Lung microvascular endothelial cell (primary cell): ENCODE results near the gene LRCH4. TPM values are rescaled to one million over a fixed set of nuclear protein-coding genes. Genes with fewer than 3 reads are reported as not detected.

Experiments
- total RNA-seq: library from RNA; depleted of rRNA; stranded (reverse); fragments of >200 nt; gene quantifications from 2 replicates; pipeline ENCODE4 v1.2.1, GENCODE V29; 2014

LRCH4 gene
- total RNA-seq, 1 donor from 2014 or later, result 5.8 TPM

Other genes starting within 250 kb of the LRCH4 start
- gene PILRB, start 228.0 kb downstream of the LRCH4 start, total RNA-seq, result 5.2 and 21.6 TPM in 2 replicates
- gene PILRA, start 212.6 kb downstream of the LRCH4 start, total RNA-seq, result 0.20 and 0.22 TPM in 2 replicates
- 0.44 and 0.79 TPM in 2 replicates for gene ZCWPW1, start 157.4 kb downstream of the LRCH4 start, total RNA-seq
- gene MEPCE, start 156.3 kb downstream of the LRCH4 start, total RNA-seq, result 25.1 and 40.5 TPM in 2 replicates
- 8.1 and 11.3 TPM in 2 replicates for gene PPP1R35, start 149.6 kb downstream of the LRCH4 start, total RNA-seq
- gene SPACDR, start 121.9 kb downstream of the LRCH4 start, total RNA-seq, result 0.40 and 0.44 TPM in 2 replicates
- gene TSC22D4, start 106.9 kb downstream of the LRCH4 start, total RNA-seq, result 21.6 and 25.8 TPM in 2 replicates
- 2.0 and 6.3 TPM in 2 replicates for gene NYAP1, start 102.2 kb downstream of the LRCH4 start, total RNA-seq
- 25.5 and 74.2 TPM in 2 replicates for gene AGFG2, start 46.9 kb downstream of the LRCH4 start, total RNA-seq
- gene SAP25, start 12.2 kb downstream of the LRCH4 start, total RNA-seq, result not detected in 2 replicates
- under 0.01 and 0.20 TPM in 2 replicates for gene FBXO24, start 199 bp upstream of the LRCH4 start, total RNA-seq
- 0.22 TPM in 1 of 2 replicates, not detected in the other for gene PCOLCE, start 16.2 kb upstream of the LRCH4 start, total RNA-seq
- 5.2 and 5.4 TPM in 2 replicates for gene MOSPD3, start 26.4 kb upstream of the LRCH4 start, total RNA-seq
- gene TFR2, start 55.4 kb upstream of the LRCH4 start, total RNA-seq, result under 0.01 TPM in 2 replicates
- not detected in 2 replicates for gene ACTL6B, start 70.3 kb upstream of the LRCH4 start, total RNA-seq
- gene GNB2, start 87.6 kb upstream of the LRCH4 start, total RNA-seq, result 72.1 and 76.4 TPM in 2 replicates
- gene GIGYF1, start 108.1 kb upstream of the LRCH4 start, total RNA-seq, result 8.1 and 14.9 TPM in 2 replicates
- gene POP7, start 120.0 kb upstream of the LRCH4 start, total RNA-seq, result 28.1 and 33.3 TPM in 2 replicates
- not detected in 2 replicates for gene EPO, start 134.3 kb upstream of the LRCH4 start, total RNA-seq
- gene ZAN, start 147.5 kb upstream of the LRCH4 start, total RNA-seq, result not detected in 2 replicates
- 250 and 393 TPM in 2 replicates for gene EPHB4, start 241.4 kb upstream of the LRCH4 start, total RNA-seq